Measurements from ENCODE around the gene CELF5.

Gene CELF5

GRCh38 chr19:3224346-3225168 is at the start of gene CELF5:
CELF5 (plus strand) TSS chr19:3224661; CDS start chr19:3224740, 79 bp downstream.
- DNase-seq = peak; percentile 59

GRCh38 chr19:3175781-3176714 is 48.4 kb upstream of the CELF5 start:
- peak; percentile 61 for DNase-seq

GRCh38 chr19:3176715-3177501 is 47.6 kb upstream of the CELF5 start:
- DNase-seq = peak; percentile 80

GRCh38 chr19:3178377-3178972 is 46.0 kb upstream of the CELF5 start, which contains the start of gene S1PR4:
S1PR4 (plus strand) TSS chr19:3178769; CDS start chr19:3178793, 24 bp downstream.
- DNase-seq = peak; percentile 87

- DNase-seq = peak; percentile 53
These were observed 45.3 kb upstream of the CELF5 start for GRCh38 chr19:3178973-3179738.

GRCh38 chr19:3179739-3180293 is 44.6 kb upstream of the CELF5 start:
- DNase-seq = peak; percentile 51

- no peak for DNase-seq
These were observed 40.5 kb upstream of the CELF5 start for GRCh38 chr19:3183721-3184641.

GRCh38 chr19:3184847-3185460 is 39.5 kb upstream of the CELF5 start:
- no peak for DNase-seq

- peak; percentile 97 for DNase-seq
These were observed 38.9 kb upstream of the CELF5 start, which contains the start of gene NCLN for GRCh38 chr19:3185461-3186159. NCLN (plus strand) TSS chr19:3185930; CDS start chr19:3186031, 101 bp downstream.

- no peak for DNase-seq
These were observed 38.2 kb upstream of the CELF5 start for GRCh38 chr19:3186160-3186688.

GRCh38 chr19:3186891-3187661 is 37.4 kb upstream of the CELF5 start:
- no peak for DNase-seq

- DNase-seq = no peak
These were observed 36.6 kb upstream of the CELF5 start for GRCh38 chr19:3187662-3188511.

GRCh38 chr19:3188627-3189596 is 35.5 kb upstream of the CELF5 start:
- no peak for DNase-seq

GRCh38 chr19:3189702-3190469 is 34.6 kb upstream of the CELF5 start:
- DNase-seq = no peak

- DNase-seq = no peak
These were observed 34.0 kb upstream of the CELF5 start for GRCh38 chr19:3190470-3190770.
